Lower lobe of right lung (tissue), 2 donors: Measurements from ENCODE around the gene LMF1. TPM values are rescaled to one million over a fixed set of nuclear protein-coding genes. Genes with fewer than 3 reads are reported as not detected.

Source experiments
- ATAC-seq, 2 donors: fragments of 200-7000 bp; cut with Tn5 transposase; one replicate each; pipeline ENCODE4 v1.9.1; 2020 to 2022; ENCODE audit warnings: mild to moderate bottlenecking in 2 of 2, moderate library complexity in 2 of 2
- DNase-seq: peaks from one replicate; pipeline ENCODE4 v3.0.0-alpha.2; 2020
- H3K27ac ChIP-seq: fragments of 200-600 bp; one replicate; pipeline ENCODE4 v1.8.0; 2022
- H3K27me3 ChIP-seq: fragments of 200-600 bp; one replicate; pipeline ENCODE4 v1.8.0; 2022; ENCODE audit warnings: low read depth
- H3K36me3 ChIP-seq: fragments of 200-600 bp; one replicate; pipeline ENCODE4 v1.8.0; 2022; ENCODE audit warnings: mild to moderate bottlenecking
- H3K4me1 ChIP-seq: fragments of 200-600 bp; one replicate; pipeline ENCODE4 v1.8.0; 2022
- H3K4me3 ChIP-seq: fragments of 200-600 bp; one replicate; pipeline ENCODE4 v1.8.0; 2022; ENCODE audit warnings: mild to moderate bottlenecking
- H3K9me3 ChIP-seq: fragments of 200-600 bp; one replicate; pipeline ENCODE4 v1.8.0; 2022
- intact Hi-C: fragments of 100-400 bp; cut with DNase I; formaldehyde crosslinking; loops from one replicate; pipeline ENCODE4 v1.11.0; 2022
- total RNA-seq: library from RNA; stranded (reverse); fragmentation: NEBNext Ultra II Directional; extraction: Animal tissue kit (Norgen Biotek cat#: 25700); gene quantifications from one replicate; pipeline ENCODE4 v1.2.1, GENCODE V29; 2021
- TF ChIP-seq, protein P1 (sequence below): fragments of 200-600 bp; IDR thresholded peaks from one replicate; pipeline ENCODE4 v1.8.0; 2022; ENCODE audit warnings: antibody characterized with exemption, mild to moderate bottlenecking
- donor health status: DM: no; HTN: yes; CAD: no; lungs with severe emphysema.

Gene LMF1
- total RNA-seq, 1 donor from 2014 or later, result 23.8 TPM

DNA sequence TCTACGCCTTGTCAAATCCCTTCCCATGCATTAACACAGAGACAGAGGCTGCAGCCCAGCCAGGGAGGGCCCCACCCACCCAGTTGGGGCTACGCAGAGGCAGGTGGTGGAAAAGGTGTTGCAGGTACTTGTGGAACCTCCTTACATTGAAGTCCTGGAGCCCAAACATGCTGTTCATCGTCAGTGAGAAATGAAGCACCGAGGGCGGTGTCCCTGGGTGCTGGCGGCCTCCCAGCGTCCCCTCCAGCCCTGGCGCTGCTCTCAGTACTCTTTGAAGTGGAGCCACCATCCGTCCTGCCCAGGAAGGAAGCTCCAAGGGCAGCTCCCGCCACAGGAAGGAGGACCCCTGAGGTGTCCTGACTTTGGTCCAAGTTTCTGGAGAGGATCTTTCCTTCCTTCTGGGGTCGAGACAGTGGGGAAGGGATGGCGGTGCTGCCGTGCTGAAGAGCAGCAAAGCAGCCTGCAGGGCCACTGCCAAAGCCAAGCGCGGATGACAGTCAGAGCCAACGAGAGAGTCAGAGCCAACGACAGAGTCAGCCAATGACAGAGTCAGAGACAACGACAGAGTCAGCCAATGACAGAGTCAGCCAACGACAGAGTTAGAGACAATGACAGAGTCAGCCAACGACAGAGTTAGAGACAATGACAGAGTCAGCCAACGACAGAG, 23.4 kb downstream of the LMF1 start:
- Histone ChIP-seq H3K36me3 (peaks cover 39% of the 10 kb centered on the region), H3K4me3 (no peak overlapping the region), H3K27me3 (no peaks in the 10 kb centered on the region), H3K27ac (no peak overlapping the region), H3K9me3 (no peaks in the 10 kb centered on the region), H3K4me1 (no peaks in the 10 kb centered on the region)
- no peak for DNase-seq
- TF ChIP-seq, protein P1, sequence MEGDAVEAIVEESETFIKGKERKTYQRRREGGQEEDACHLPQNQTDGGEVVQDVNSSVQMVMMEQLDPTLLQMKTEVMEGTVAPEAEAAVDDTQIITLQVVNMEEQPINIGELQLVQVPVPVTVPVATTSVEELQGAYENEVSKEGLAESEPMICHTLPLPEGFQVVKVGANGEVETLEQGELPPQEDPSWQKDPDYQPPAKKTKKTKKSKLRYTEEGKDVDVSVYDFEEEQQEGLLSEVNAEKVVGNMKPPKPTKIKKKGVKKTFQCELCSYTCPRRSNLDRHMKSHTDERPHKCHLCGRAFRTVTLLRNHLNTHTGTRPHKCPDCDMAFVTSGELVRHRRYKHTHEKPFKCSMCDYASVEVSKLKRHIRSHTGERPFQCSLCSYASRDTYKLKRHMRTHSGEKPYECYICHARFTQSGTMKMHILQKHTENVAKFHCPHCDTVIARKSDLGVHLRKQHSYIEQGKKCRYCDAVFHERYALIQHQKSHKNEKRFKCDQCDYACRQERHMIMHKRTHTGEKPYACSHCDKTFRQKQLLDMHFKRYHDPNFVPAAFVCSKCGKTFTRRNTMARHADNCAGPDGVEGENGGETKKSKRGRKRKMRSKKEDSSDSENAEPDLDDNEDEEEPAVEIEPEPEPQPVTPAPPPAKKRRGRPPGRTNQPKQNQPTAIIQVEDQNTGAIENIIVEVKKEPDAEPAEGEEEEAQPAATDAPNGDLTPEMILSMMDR, result no peak
- intact Hi-C loops, result no loop called here
- ATAC-seq, result no peak

DNA sequence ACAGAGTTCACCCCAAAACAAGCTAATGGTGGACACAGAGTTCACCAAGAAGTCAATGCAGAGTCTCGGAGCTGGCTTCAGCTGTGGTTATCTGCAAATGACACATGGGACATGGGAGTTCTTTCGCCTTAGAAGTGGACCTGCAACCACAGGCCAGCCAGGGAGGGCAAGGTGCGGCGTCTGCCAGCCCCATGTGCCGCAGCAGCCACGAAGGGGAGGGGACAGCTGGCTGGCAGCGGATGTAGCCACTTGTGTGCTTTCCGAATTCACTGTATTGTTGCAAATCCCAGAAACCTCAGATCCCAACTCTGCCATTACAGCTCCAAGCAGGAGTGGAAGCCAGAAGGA, 24.8 kb downstream of the LMF1 start:
- H3K36me3 ChIP-seq, result peaks cover 30% of the 10 kb centered on the region
- TF ChIP-seq, protein P1, result no peak
- DNase-seq, result no peak

DNA sequence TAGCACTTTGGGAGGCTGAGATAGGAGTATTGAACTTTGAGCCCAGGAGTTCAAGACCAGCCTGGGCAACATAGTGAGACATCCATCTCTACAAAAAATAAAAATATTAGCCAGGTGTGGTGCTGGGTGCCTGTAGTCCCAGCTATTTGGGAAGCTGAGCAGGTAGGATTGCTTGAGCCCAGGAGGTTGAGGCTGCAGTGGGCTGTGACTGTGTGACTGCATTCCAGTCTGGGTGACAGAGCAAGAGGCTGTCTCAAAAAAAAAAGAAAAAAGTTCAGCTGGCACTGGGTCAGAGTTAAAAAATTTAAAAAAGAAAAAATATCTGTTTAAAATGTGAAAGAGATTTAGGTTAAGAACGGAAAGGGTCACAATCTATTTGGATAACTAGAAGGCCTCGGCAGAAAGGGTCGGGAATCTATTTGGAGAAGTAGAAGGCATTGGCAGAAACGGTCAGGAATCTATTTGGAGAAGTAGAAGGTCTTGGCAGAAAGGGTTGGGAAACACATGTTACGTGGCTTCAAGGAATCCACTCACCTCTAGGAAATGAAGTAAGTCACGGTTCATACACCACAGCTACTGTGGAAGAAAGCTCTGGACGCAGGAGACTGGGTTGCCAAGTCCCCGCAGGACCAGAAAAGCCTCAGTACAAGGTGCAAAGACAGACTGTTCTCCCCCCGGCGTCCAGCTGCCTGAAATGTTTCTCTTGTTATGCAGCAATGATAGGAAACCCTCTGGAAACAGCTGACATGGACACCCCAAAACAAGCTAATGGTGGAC, 25.3 kb downstream of the LMF1 start:
- no peak for DNase-seq
- ATAC-seq, result no peak
- Histone ChIP-seq H3K36me3 (peaks cover 30% of the 10 kb centered on the region), H3K27me3 (no peaks in the 10 kb centered on the region), H3K4me3 (no peak overlapping the region), H3K27ac (no peak overlapping the region), H3K9me3 (peaks cover 13% of the 10 kb centered on the region), H3K4me1 (no peaks in the 10 kb centered on the region)
- TF ChIP-seq, protein P1, result no peak
- intact Hi-C loops, result no loop called here

More for the DNA sequence above, 24.8 kb downstream of the LMF1 start:
- H3K4me3 ChIP-seq, result no peak overlapping the region
- H3K27me3 ChIP-seq, result no peaks in the 10 kb centered on the region
- intact Hi-C loops, result no loop called here
- H3K9me3 ChIP-seq, result peaks cover 12% of the 10 kb centered on the region
- no peaks in the 10 kb centered on the region for H3K4me1 ChIP-seq
- no peak overlapping the region for H3K27ac ChIP-seq
- ATAC-seq, result no peak

DNA sequence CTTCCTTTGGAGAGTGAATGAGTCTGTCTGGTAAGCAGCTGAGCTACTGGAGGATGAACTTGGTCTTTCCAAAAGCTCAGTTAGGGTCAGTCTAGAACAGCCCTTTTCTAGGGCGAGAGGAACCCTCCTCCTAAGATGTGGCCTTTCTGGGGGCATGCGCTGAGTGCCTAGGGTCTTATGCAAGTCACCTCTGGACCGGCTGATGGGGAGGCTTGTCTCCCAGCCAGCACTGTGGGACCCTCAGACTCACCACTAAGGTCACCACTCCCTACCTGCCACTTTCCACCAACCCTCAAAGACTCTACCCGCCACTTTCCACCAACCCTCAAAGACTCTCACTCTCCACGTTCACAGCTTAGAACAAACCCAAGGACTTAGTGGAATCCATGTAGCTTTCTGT, 26.8 kb downstream of the LMF1 start:
- H3K4me1 ChIP-seq, result no peaks in the 10 kb centered on the region
- peaks cover 13% of the 10 kb centered on the region for H3K9me3 ChIP-seq
- TF ChIP-seq, protein P1, result no peak
- no peak for ATAC-seq
- H3K36me3 ChIP-seq, result peaks cover 43% of the 10 kb centered on the region
- DNase-seq, result no peak
- no peak overlapping the region for H3K27ac ChIP-seq
- intact Hi-C loops, result no loop called here
- no peaks in the 10 kb centered on the region for H3K27me3 ChIP-seq
- H3K4me3 ChIP-seq, result no peak overlapping the region

DNA sequence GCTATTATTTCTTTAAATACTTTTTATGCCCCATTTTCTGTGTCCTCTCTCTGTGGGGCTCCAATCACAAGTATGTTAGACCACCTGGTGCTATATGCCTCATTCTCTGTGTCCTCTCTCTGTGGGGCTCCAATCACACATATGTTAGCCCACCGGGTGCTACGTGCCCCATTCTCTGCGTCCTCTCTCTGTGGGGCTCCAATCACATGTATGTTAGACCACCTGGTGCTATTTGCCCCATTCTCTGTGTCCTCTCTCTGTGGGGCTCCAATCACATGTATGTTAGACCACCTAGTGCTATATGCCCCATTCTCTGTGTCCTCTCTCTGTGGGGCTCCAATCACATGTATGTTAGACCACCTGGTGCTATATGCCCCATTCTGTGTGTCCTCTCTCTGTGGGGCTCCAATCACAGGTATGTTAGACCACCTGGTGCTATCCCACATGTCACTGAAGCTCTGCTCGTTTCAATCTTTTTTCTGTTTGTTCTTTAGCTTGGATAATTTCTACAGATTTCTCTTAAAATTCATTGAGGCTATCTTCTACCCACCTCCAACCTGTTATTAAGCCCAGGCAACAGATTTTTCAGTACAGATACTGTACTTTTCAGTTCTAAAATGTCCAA, 28.2 kb downstream of the LMF1 start:
- peaks cover 47% of the 10 kb centered on the region for H3K36me3 ChIP-seq
- ATAC-seq (no peak), DNase-seq (no peak)
- intact Hi-C loops, result no loop called here
- no peak overlapping the region for H3K27ac ChIP-seq
- no peak overlapping the region for H3K4me3 ChIP-seq
- H3K4me1 ChIP-seq, result no peaks in the 10 kb centered on the region
- H3K9me3 ChIP-seq, result peaks cover 13% of the 10 kb centered on the region
- no peaks in the 10 kb centered on the region for H3K27me3 ChIP-seq
- TF ChIP-seq, protein P1, result no peak
